GM18507 (cell line): ENCODE results near the gene NSUN7.

ENCODE experiments used
- DNase-seq: peaks from one replicate; pipeline ENCODE4 v3.0.0; 2011; ENCODE audit warnings: low read depth; ENCODE audit not compliant: insufficient read length; ENCODE audit errors: extremely low spot score
- FAIRE-seq: peaks from 2 replicates; lab custom pipeline; 2011; peaks lifted over from hg19 to GRCh38; lab: Jason Lieb, UNC

NSUN7 gene

DNA sequence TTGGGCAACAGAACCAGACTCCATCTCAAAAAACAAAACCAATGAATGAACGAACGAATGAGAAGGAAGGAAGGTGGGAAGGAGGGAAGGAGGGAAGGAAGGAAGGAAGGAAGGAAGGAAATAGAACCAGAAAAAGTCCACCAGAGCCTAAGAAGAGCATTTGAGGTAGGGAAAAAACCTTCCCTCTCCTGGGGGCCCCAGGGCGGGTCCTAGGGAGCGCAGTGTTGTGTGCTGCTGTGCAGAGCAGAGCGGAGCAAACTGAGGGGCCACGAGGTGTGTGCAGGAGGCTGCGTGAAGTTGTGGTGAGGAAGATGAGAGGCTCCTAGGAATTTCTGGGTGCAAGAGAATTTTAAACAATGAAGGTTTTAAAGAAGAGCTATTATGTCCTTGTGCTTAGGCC lies 16.0 kb upstream of the NSUN7 start:
- FAIRE-seq: no peak
- no peak for DNase-seq

DNA sequence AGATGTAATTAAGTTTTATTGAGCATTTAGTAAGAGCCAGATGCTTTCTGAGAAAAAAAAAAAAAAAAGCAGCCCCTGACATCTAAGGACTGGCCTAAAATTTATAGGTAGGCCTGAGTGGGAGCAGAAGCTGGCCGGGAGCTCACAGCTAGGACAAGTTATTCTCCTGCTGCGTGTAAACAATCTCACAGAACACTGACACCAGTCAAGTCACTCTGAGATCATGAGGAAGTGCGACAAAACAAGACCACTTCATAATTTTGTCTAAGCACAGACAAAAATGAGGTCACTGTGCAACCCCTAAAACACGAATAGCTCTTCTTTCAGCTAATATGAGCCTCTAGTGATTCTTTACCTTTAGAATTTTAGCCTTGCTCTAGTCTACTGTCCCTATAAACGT lies 15.3 kb upstream of the NSUN7 start:
- FAIRE-seq: no peak
- DNase-seq: no peak

DNA sequence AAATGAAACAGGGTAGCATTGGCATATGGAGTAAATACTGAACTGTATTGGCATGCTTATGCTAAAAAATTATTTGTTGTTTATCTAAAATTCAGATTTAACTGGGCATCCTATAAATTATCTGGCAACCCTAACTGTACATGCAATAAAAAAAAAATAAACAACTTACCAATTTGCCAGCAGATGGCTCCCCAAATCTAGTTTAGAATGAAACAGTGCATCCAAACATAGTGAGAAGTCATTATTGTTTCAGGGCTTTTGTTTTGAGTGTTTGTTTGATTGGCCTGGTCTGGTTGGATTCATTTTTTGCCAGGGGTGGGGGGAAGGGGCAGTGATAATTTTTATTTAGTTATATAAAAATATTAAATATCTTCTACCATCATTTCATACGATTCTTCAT lies 12.8 kb upstream of the NSUN7 start:
- DNase-seq (peak; percentile 26), FAIRE-seq (peak; percentile 78)

DNA sequence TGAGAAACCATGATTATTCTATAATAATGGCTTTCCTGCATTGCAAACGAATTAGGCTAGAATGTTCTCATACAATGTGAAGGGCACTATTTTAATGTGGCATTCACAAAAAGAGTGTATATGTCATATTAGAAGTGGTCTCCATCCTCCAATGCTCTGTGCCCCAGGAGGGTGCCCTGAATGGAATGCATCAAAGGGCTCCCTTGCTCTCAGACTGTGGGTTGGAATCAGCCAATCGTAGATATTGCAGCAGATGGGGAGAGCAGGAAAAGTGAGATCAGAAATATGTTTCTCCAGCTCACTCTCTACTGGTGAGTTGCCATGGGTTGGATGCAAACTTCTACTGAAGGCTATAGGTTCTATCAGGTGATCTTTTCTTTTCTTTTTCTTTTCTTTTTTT lies 11.9 kb upstream of the NSUN7 start:
- FAIRE-seq: no peak
- DNase-seq: no peak

DNA sequence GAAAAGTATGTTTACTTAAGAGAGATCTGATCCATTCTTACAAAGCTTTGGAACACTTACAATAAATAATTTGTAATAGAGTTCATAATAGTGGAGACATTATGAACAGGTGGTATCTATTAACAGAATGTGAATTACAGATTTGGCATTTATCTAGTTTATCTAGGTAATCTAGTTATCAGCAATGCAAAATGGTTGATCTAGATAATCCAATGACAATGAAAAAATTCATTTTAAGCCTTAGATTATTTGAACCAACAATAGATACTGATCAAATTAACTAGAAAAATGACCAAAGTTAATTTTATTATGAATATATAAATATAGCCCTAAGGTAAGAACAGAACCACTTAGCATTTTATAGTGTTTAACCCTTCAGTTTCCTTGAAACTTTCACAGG lies 10.4 kb upstream of the NSUN7 start:
- no peak for FAIRE-seq
- DNase-seq: no peak

DNA sequence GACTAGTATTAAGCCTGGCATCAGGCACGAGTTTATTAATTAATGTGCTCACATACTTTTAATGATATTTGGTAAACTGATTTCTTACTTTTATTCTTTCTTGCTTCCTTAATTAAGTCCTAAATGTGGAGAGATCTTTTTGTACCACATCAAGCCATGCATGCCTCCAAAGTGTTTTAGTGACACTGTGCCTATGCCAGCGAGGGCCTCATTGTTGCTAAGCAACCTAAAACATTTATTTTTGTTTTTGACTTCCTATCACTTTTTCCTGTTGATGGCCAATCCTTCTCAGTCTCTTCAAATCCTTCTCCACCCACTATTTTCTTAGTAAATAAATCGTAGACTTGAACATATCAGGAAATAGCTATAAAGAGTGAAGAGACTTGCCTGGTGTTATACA lies 5.5 kb upstream of the NSUN7 start:
- DNase-seq (no peak), FAIRE-seq (no peak)

DNA sequence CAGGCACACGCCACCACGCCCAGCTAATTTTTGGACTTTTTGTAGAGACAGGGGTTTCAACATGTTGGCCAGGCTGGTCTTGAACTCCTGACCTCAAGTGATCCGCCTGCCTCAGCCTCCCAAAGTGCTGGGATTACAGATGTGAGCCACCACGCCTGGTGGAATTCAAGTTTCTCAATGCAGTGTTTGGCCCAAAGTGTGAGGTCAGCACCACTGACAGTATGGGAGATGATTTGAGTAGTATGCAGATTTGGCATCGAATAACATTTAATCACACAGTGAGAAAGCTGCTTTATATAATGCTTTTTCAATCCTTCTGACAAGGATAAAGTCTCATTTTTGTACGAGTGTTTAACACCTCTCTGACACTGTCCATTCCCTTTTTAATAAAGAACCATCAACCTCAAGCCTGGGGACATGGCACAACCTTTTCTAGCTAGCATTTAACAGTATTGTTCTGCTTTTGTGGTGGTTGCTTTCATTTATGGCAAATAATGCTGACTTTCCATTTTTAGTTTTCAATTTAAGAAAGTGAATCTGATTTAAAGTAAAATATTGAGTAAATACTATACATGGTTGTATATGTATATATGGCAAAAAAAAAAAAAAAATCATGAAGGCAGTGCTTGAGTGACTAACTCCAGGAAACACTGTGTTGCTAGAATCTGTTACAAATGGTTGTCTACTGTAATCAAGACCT lies 4.3 kb upstream of the NSUN7 start:
- DNase-seq (no peak), FAIRE-seq (no peak)

DNA sequence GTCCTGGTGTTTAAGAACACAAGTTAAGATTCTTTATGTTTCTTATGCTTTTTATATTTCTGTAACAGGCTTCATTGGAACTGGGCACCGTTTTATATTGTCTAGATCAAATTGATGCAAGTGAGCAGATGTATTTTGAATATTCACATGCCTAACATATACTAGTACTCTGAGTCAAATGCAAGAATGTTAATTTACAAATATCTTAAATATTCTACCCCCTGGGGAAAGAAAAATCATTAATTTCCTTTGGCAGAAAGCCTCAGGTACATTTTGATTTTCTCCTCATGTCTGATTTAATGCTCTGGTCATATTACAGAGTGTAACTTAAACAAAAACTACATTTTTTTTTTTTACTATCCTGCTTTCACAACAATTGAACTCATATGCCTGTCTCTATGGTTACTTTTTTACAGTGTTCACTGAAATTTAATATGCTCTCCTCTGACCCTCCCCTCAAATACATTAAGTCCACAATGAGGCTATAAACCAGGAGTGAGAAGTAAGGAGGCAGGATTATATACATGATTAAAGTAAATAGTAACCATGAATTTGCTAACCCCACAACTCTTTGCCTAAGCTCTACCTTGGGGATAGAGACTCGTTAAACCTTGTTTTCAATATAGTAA lies 2.4 kb upstream of the NSUN7 start:
- DNase-seq (no peak), FAIRE-seq (no peak)

DNA sequence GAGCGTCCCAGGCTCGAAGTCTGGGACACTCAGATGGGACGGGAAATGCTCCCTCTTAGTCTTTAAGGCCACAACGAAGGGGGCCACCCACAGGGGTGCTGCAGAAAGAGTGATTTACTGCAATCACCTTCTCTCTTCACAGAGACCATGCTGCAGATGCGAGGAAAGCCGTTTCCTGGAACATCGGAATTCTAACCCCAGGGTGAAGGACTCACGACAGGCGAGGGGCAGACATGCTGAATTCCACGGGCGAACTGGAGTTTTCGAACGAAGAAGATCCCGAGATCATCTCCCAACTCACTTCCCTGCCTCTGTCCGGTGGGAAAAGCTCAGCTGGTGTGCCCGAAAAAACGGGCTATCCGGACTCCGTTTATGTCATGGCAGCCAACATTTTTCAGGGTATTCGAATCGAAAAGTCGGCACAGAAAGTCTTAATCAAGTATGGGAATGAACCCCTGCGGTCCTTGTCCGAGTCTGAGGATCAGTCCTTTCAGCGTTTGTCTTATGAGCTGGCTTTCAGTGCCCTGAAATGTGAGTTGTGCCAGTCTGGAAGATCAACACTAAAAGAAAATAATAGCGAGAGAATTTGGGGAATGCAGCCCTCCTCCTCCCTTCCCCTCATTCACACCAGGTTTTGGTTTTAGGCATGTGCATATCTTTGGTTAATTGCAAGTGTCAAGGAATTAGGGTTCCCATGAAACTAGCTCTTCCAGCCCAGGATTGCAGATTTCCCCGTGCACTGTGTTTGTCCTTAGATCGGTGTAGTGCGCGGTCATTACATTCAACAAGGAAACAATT lies 905 bp downstream of the NSUN7 start:
- DNase-seq (no peak), FAIRE-seq (no peak)

DNA sequence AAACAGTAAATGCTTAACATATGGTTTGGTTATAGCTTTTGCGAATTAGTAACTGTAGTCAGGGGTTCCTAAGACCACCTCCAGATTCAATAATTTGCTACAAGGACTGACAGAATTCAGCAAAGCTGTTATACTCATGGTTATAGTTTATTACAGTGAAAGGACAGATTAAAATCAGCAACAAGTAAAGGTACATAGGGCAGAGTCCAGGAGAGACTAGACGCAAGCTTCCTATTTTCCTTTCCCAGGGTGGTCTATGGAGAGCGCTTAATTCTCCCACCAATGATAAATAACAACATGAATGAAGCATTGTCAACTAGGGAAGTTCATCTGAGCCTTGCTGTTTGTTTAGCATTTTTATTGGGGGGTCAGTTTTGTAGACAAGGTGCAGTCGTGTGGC lies 5.9 kb downstream of the NSUN7 start:
- FAIRE-seq (no peak), DNase-seq (no peak)

DNA sequence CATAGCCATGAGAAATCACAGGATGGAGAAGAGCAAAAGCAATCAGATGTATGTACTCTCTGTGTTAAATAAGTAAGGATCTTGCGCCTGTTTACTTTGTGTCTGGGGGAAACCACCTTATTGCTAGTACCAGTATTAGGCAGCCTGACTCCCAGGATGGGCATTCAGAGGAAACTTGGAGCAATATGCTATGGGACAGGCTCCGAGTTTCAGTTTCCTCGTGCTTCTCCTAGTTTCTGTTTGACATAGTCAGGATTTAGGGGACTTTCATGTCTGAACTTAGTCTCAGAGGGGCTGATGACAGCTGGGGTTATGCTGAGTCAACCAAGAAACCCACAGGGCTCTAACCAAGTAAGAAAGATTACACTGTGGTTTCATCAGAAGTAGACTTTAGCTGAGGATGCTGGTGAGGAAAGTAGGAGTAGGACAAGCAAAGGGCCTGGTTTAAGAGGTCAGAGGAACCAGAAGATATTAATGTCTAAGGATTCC lies 13.5 kb downstream of the NSUN7 start:
- peak; percentile 52 for DNase-seq
- peak; percentile 97 for FAIRE-seq

DNA sequence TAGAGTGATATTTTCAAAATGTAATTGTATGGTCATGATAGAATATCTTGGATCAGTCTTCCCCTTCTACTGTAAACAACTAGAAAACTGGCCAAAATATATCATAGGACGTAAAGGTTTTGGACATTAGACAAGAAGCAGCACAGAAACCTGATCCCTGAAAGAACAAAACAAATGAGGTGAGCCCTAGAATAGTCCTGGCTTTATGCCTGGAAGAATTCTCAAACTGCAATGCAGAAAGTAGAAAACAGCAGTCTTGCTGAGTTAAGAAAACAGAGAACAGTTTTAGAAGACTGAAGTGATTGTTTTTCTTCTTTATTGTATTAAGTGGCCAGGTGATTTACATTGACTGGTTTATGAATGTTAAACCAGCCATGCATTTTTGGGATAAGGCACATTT lies 19.5 kb downstream of the NSUN7 start:
- no peak for DNase-seq

DNA sequence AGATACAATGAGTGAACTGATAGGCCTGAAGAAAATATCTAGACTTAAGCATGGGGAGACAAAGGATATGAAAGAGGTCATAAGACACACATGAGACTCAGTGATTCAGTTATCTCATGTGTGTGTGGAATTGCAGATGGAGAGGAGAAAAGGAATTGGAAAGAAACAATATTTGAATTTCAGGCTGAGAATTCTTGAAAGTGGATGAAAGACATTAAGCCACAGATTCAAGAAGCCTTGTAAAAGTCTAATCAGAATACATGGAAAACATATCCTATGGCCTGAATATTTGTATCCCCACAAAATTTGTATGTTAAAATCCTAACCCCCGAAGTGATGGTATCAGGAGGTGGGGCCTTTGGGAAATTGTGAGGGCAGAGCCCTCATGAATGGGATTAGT lies 28.3 kb downstream of the NSUN7 start:
- FAIRE-seq: no peak
- DNase-seq: no peak

More for the DNA sequence above, 19.5 kb downstream of the NSUN7 start:
- FAIRE-seq: no peak

DNA sequence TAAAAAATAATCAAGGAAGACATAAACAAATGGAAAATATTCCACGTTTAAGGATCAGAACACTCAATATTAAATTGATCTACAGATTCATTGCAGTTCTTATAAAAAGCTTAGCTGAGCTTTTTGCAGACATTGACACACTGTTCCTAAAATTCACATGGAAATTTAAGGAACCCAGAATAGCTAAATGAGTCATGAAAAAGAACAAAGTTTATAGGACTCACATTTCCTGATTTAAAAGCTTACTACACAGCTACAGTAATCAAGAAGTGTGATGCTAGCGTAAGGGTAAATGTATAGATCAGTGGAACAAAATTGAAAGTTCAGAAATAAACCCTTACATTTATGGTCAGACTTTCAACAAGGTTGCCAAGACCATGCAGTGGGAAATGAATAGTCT lies 33.1 kb downstream of the NSUN7 start:
- no peak for DNase-seq

DNA sequence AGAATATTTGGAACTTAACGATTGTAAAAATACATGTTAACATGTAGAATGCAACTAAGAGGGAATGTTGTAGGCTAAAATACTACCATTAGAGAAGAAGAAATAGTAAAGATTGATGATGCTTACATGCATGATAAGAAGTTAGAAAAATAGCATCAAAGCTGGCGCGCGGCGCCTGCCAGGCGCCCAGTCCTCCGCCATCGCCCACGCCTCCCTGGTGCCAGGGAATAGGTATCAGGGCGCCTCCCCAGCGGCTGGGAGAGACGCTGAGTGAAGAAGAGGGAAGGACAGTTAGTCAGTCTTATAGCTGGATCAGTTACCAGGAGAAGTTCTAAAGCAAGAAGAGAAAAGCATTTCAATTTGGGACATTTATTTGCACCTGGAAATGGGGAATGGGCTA lies 36.0 kb downstream of the NSUN7 start:
- no peak for FAIRE-seq
- DNase-seq: no peak

More for the DNA sequence above, 33.1 kb downstream of the NSUN7 start:
- FAIRE-seq: no peak

DNA sequence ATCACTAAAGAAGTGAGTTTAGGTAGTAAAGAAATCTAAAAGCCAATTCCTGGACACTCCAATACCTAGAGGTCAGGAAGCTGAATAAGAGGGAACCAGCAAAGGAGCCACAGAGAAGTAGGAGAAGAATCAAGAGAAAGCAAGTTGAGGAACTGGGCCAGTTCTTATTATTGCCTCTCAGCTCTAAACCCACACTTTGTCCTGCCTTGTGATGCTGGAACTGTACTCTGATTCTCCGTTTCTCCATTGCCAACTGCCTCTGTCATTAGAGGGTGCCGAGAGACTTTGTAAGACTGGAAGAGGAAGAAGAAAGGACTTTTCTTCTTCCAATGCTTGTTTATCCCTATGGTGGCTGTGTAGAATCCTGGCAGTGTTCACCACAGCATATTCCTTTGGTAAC lies 38.6 kb downstream of the NSUN7 start:
- FAIRE-seq: no peak
- no peak for DNase-seq

DNA sequence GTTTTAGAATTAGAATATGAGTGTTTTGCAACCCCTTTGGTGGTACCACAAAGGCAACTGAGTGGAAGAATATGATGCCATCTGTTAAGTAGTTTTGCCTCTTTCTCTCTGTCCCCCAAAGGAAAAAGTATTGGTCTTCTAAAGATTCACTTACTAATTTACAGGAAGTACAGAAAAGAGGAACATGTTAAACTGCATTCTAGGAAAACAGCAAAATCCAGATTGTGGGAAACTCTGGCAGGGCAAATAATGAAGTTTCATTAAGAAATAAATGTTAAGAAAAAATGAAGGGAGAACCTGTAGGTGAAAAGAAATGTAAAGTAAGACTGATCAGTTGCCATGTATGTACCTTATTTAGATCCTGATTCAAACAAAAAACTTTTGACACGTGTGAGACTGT lies 39.3 kb downstream of the NSUN7 start:
- DNase-seq (no peak), FAIRE-seq (no peak)

DNA sequence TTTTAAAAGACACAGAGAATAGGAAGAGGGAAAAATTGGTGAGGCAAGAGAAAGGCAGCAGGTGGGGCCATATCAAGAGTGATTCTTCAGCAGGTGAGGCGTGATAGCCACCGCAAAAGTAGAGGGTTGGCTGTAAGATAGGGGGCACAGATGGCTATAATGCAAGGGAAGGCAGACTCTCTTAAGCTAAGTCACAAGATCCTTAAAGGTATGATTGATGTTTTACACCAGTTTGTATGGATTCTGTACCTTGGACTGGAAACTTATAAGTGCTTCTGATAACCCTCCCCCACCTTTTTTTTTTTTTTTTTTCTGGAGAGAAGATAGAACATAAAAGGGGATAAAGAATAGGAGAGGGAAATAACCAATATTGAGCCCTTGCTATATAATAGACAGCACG lies 40.0 kb downstream of the NSUN7 start:
- DNase-seq: no peak
- no peak for FAIRE-seq

DNA sequence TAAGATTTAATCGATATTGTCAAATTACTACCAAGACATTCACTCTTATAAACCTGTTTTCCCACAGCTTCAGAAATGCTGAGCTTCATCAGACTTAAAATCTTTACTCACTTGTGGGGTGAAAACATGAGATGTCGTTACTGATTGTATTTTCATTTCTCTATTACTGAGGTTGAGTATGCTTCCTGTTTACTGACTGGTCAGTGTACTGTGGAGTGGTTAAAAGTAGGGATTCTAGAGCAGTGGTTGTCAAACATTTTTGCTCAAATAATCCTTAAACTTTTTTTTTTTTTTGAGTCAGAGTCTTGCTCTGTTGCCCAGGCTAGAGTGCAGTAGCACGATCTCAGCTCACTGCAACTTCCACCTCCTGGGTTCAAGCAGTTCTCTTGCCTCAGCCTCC lies 50.3 kb downstream of the NSUN7 start:
- FAIRE-seq: peak; percentile 71
- no peak for DNase-seq

DNA sequence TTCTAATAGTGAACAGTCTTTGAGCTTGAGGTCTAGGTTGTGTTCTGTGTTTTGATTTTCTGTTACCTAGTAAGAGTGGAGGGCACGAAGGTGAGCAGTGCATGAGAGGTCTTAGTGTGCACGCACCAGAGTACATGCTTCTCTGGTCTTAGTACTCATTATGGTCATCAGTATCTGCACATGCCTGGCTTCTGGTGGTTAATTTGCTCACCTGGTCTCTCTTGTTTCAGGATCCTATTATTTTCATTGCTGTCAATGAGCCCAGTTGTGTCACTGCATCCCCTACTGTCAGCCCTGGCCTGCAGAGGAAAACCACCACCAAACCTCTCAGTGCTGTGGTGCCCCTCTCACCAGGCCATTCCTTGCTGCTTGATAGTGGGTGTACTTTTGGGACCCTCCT lies 54.8 kb downstream of the NSUN7 start:
- DNase-seq (no peak), FAIRE-seq (no peak)
